ENCODE results near the gene SOX1.

Gene SOX1

DNA sequence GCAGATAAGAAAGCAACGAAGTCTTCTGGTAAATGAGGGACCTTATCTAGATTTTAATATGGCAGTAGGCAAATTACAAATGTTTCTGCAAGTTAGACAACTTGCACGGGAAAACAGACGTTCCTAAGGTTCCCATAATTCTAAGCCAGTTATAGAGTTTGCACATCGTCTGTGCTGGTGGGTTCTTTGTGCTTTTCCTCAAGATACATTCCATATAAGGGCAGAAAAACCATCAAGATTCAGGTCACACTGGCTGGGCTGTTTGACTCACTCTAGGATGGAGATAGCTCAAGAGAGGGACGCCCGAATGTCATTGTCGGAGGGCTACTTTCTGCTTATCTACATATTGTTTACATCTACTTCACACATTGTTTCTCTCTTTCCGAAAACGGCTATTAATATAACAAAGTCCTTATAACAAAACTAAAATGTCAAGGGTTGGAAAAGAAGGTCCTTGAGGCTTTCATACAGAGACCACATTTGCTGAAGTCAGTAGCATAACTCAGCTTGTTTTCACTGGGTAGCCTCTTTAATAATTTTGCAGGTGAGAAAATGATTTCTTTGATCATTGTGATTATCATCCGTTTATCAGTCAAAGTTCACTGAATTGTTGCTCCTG lies 44.4 kb downstream of the SOX1 start:
- no peak for DNase-seq

DNA sequence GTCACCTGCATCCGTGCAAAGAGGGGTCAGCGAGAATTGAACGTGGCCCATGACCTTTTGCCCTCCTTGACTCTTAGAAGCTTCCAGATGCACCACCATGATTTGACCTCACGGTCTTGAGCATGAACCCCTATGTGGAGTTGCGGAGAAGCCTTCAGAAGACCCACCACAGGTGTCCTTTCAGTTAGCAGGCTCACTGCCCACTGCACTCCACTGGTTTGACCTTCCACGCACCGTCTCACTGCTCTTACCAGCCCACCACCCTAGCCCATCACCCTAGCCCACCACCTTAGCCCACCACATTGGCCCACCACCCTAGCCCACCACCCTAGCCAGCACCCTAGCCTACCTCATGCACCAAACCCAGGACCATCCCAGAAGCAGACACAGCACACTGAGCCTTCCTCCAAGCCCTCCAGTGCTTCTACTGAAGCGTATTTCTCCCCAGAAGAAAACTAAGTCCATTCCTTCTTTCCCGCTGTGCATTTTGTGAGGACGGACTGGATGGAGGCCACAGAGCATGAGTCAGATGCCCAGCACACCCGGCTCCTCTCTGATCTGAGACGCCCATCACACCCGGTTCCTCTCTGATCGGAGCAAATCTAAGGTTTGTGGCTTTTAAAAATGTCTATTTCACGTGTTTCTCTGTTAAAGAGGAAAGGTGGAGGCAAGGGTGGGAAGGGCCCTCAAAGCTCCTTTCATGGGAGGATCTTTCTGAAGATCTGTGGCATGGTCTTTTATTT lies 45.8 kb downstream of the SOX1 start:
- DNase-seq, result no peak

DNA sequence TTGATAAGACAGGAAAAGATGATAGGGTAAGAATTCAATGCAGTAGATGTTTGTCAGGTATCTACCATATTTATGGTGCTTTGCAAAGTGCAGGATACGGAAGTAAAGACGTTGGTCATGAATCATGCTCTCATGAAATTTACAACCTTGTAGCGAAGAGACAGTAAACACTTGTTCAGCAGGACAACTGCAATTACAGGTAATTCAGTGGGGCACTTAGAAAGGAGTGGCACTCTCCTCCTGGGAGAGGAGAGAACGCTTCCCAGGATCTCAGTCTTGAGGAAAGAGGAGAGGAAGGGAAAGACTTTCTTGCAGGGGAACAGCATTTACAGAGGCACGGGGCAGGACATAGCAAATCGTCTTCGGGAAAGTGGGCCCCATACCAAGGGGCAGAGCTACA lies 46.4 kb downstream of the SOX1 start:
- DNase-seq, result no peak

DNA sequence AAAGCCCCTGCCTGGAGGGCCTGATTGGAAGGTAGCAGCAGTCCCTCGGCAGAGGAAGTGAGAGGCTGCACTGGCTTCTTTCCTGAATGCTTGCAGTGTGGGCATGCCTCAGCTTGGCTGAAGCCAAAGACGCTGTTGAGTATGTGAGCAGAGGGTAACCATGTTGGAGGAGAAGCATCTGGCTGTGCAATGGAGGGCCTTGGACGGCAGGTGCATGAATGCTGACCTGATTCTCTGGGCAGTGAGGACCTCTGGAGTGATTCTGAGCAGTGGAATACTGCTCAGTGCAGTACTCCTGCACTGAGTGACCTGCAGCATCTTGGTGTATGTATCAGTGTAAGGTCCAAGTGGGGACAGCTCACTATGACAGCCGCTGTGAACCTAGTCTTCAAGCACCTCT lies 46.9 kb downstream of the SOX1 start:
- no peak for DNase-seq

DNA sequence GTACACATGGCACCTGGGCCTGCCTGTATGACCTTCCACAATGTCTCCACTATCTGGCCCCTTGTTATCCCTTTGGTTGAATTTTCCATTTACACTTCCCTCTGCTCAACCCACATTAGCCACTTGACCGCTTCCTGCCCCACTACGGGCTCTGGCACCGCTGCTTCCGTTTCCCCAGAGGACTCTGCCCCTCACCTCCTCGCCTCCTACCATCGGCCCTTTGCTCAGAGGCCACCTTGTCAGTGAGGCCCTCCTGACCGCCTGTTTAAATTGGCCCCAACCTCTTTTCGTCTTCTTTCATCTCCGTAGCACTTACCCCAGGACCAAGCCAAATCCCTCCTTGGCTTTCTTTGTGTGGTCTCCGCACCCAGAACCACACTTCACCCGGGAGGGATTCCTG lies 47.4 kb downstream of the SOX1 start:
- DNase-seq, result no peak

DNA sequence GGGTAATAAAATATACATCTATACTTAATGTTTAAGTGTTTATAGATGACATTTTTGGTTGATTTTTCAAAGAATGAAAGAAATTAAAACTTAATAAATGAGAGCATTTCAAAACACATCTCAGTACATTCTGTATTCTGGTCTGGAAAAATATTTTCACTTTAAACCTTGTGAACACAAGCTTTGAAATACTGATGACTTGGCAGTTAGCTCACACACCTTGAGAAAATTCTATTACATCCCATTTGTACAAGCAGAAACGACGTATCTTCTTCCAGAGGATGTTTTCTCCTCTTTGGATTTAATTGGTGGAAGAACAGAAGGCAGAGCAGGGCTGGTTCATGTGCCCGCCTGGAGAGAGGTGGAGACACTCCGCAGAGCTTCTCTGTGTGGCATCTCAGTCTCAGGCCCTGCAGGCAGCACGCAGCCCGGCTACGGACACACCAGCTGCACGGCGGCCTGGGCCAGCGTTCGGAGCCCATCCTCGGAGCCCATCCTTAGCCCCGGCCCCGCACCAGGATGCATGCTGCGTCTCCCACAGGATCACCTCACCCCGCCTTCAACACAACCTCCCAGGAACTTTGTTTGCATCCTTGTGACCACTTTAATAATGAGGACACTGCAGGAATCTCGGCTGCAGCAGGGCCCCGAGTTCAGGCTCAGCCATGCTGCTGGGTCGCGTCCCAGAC lies 48.6 kb downstream of the SOX1 start:
- no peak for DNase-seq

DNA sequence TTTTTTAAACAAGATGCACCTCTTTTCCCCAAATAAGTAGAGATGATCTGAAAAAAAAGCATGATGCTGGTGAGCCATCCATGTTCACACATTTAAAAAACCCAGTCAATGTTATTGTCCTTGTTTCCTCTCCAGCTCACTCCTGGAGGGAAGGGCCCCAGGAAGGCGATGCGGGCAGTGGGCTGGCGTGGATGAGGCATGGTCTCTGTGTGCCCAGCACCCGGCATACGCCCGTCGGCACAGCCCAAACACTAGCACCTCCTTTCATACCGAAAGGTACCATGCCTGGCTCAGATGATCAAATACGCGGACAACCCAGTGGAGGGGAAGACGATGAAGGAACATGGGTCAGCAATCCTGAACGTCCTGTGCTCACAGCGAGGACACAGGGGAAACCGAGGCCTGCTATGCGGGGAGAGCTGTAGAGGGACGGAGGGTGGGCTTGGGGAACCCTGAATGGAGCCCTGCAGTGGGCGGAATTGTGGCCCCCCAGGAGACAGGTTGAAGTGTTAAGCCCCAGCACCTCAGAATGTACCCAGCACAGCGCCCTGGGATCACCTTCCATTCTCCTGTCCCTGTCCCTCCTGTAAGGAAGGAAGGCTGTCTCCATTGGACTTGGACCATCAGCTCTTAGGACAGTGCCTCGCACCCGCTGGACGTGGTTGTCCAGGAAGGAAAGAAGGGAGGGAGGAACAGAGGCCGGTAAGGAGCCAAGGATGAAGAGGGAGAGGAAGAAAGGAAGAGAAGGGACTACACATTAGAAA lies 49.4 kb downstream of the SOX1 start:
- no peak for DNase-seq

DNA sequence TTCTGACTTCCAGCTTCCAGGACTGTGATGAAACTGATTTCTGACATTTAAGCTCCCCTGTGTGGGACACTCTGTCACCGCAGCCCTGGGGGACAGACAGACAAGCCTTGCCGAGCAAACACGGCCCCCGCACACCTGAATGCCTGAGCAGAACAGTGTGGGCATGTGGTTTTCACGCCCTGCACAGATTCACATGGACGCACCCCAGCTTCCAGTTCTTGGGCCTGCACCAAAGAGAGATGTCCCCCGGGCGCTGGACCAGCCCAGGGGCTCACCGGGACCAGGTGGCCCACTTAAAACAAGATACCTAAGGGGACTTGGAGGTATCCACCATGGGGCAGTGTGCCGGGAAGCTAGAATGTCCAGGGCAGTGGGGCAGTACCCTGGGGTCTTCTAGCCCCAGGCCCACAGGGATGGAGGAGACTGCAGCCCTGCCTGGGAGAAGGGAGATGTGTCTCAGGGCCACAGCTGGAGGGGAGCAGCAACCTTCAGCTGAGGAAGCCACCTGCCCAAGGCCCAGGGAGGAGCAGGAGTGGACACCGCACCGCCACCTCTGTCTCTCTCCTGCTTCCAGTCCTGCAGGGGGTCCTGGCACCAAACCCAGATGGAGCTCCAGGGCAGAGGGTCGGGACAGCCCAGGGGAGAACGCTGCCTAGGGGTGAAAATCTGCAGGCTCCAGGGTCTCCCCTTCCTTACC lies 50.5 kb downstream of the SOX1 start:
- DNase-seq, result no peak

DNA sequence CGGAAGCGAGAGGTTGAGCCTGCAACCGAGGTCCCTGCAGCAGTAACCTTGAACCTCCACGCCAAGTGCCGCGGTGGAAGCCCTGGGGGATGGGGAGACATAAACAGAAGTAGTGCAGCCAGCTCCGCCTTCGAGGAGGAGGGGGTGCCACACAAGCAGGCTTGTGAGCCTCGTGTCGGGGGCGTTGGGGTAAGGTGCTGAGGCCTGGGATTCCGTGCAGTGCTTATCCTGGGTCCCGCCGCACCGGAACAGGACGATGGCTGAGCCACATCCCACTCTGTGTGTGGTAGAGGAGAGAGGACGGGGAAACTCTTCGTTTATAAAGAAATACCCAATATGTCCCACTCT lies 51.0 kb downstream of the SOX1 start:
- no peak for DNase-seq

DNA sequence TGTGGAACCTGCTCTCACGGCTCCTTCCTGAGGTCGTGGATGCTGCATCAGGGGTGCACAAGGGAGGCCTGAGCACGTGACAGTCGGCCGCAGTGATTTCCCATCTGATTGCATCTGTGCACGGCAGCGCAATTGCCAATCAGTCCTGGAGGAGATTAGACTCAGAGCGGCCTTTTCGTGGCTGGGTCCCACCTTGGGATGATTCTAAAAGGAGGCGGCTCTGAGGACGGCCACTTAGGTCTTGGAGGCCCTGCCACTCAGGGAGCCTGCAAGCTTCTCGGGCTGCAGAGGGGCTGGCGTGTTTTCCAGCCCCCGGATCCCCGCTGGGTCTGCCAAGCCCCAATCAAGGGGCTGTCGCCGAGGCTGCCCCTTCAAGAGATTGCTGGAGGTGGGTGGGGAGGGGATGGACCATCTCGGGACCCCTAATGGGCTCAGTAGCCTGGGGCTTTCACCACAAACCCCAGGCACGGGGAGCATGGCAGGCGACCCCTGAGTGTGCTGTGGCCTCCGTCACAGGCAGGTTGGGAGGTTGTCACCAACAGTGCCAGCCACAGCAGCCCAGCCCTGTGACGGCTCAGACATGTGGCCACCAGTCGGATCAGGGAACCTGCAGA lies 51.6 kb downstream of the SOX1 start:
- DNase-seq, result no peak

DNA sequence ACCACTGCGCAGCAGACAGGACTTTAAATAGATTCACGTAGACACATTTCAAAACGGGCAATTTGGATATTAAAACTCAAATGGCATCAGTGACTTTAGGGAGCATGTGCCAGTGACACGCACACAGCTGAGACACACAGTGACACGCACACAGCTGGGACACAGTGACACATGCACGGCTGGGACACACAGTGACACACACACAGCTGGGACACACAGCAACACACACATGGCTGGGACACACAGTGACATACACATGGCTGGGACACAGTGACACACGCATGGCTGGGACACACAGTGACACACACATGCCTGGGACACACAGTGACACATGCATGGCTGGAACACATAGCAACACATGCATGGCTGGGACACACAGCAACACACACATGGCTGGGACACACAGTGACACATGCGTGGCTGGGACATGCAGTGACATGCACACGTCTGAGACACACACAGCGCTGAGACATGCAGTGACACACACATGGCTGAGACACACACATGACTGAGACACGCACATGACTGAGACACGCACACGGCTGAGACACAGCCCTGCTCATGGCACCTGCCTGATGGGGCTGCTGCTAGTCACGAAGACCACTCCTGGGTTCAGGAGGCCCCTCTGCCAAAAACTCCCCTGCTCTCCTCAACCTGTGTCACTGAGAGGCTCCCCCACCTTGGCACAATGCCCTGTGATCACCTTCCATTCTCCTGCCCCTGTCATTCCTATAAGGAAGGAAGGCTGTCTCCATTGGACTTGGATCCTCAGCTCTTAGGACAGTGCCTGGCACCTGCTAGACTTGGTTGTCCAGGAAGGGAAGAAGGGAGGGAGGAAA lies 52.5 kb downstream of the SOX1 start:
- DNase-seq, result no peak

DNA sequence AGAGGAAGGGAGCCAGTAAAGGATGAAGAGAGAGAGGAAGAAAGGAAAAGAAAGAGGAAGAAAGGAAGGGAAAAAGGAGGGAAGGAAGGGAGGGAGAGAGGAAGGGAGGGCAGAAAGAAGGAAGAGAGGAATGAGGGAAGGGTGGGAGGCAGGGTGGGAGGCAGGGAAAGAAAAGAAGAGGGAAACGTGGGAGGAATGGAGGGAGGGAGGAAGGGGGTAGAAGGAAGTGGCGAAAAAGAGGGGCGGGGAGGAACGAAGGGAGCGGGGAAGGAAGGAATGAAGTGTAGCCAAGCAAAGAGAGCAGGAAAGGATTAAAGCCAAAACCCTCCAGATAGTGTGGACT lies 53.1 kb downstream of the SOX1 start:
- no peak for DNase-seq
